Testis (tissue), 3 donors: ENCODE data around the gene SEMA3E. TPM values are rescaled to one million over a fixed set of nuclear protein-coding genes. Genes with fewer than 3 reads are reported as not detected.

ENCODE experiments used
- DNase-seq: peaks from one replicate; pipeline ENCODE4 v3.0.0-alpha.2; 2019
- H3K27ac ChIP-seq, 2 donors: fragments of 200-600 bp; sonication (generic); one replicate each; pipeline ENCODE4 v1.5.1; 2019
- H3K27me3 ChIP-seq: fragments of 200-600 bp; sonication (generic); one replicate; pipeline ENCODE4 v1.5.1; 2019
- H3K36me3 ChIP-seq: fragments of 200-600 bp; sonication (generic); one replicate; pipeline ENCODE4 v1.5.1; 2017; ENCODE audit warnings: low read depth; ENCODE audit errors: missing control alignments
- H3K4me1 ChIP-seq: fragments of 200-600 bp; sonication (generic); one replicate; pipeline ENCODE4 v1.5.1; 2019
- H3K4me3 ChIP-seq, 2 donors: fragments of 200-600 bp; sonication (generic); one replicate each; pipeline ENCODE4 v1.5.1; 2017 to 2019
- H3K9me3 ChIP-seq: fragments of 200-600 bp; sonication (generic); one replicate; pipeline ENCODE4 v1.5.1; 2017
- CTCF ChIP-seq, 3 experiments: fragments of 450-650 bp in 2 of 3; fragments of 200-600 bp in 1 of 3; sonication (generic) in 1 of 3; IDR thresholded peaks; one replicate each; pipeline ENCODE4 v1.5.1; 2016 to 2019; ENCODE audit warnings: antibody characterized with exemption in 3 of 3, mild to moderate bottlenecking in 2 of 3, moderate library complexity in 1 of 3
- POLR2A ChIP-seq: fragments of 450-650 bp; IDR thresholded peaks from one replicate; pipeline ENCODE4 v1.6.1; 2017; ENCODE audit warnings: antibody characterized with exemption, mild to moderate bottlenecking, moderate library complexity
- WGBS, 2 donors: methylation state at CpG; one replicate each; pipeline ENCODE4 v1.1.5; 2018; 5-methylcytosine and 5-hydroxymethylcytosine counted together
- intact Hi-C: fragments of 100-400 bp; cut with DNase I; formaldehyde crosslinking; loops from one replicate; pipeline ENCODE4 v1.15.1; 2023; ENCODE audit warnings: low total_unique reads
- polyA plus RNA-seq: library from polyadenylated mRNA; stranded (reverse); fragments of 350-450 nt; fragmentation: Illumina TruSeq; extraction: RNeasy Lipid Tissue Mini Kit (QIAGEN cat#74804); gene quantifications from one replicate; pipeline ENCODE4 v1.2.3, GENCODE V29; 2014; ENCODE audit warnings: low read depth, low replicate concordance; ENCODE audit not compliant: insufficient read depth
- total RNA-seq, 2 donors: library from RNA; depleted of rRNA; stranded (reverse); fragments of >200 nt; gene quantifications; one replicate each; pipeline ENCODE4 v1.2.3, GENCODE V29; 2016

SEMA3E gene
- total and polyA plus RNA-seq, 3 donors from 2014 or later: 0.19 to 0.47 (median 0.36) TPM

- intact Hi-C loops: no loop called here
- DNase-seq: no peak
- H3K4me3 ChIP-seq: no peak overlapping the region
- H3K27me3 ChIP-seq: no peaks in the 10 kb centered on the region
- H3K36me3 ChIP-seq: no peaks in the 10 kb centered on the region
- WGBS, 2 donors: 30 to 35% methylated on average over 8 of the region's 8 CpGs
- no peak for TF ChIP-seq POLR2A
- TF ChIP-seq CTCF (IDR thresholded peaks at IDR 0.05): no peak
- H3K4me1 ChIP-seq: no peaks in the 10 kb centered on the region
- no peak overlapping the region for H3K27ac ChIP-seq
- H3K9me3 ChIP-seq: no peaks in the 10 kb centered on the region
Measured at GRCh38 chr7:83362871-83363550, 285.9 kb downstream of the SEMA3E start.

- H3K4me3 ChIP-seq: no peak overlapping the region
- no peaks in the 10 kb centered on the region for H3K27me3 ChIP-seq
- no peaks in the 10 kb centered on the region for H3K9me3 ChIP-seq
- 61 to 74% methylated on average over 1 of the region's 1 CpG for WGBS, 2 donors
- intact Hi-C loops: no loop called here
- H3K4me1 ChIP-seq: no peaks in the 10 kb centered on the region
- H3K36me3 ChIP-seq: no peaks in the 10 kb centered on the region
- DNase-seq: no peak
- H3K27ac ChIP-seq: no peak overlapping the region
- no peak for TF ChIP-seq POLR2A
- TF ChIP-seq CTCF (IDR thresholded peaks at IDR 0.05): no peak
Measured at GRCh38 chr7:83359108-83359507, 289.8 kb downstream of the SEMA3E start.

- Histone ChIP-seq H3K4me3 (no peak overlapping the region), H3K4me1 (no peaks in the 10 kb centered on the region), H3K9me3 (no peaks in the 10 kb centered on the region), H3K36me3 (no peaks in the 10 kb centered on the region), H3K27me3 (no peaks in the 10 kb centered on the region), H3K27ac (no peak overlapping the region)
- TF ChIP-seq POLR2A (no peak), CTCF (IDR thresholded peaks at IDR 0.05) (no peak)
- 83 to 88% methylated on average over 3 of the region's 3 CpGs for WGBS, 2 donors
- no peak for DNase-seq
- intact Hi-C loops: no loop called here
Measured at GRCh38 chr7:83355143-83355542, 293.8 kb downstream of the SEMA3E start.

GRCh38 chr7:83347945-83348444 lies 300.9 kb downstream of the SEMA3E start:
- no peak for DNase-seq
- TF ChIP-seq CTCF (IDR thresholded peaks at IDR 0.05) (no peak), POLR2A (no peak)

GRCh38 chr7:83339907-83340306 lies 309.0 kb downstream of the SEMA3E start:
- no peak overlapping the region for H3K27ac ChIP-seq

More at GRCh38 chr7:83347945-83348444, 300.9 kb downstream of the SEMA3E start:
- 48 to 54% methylated on average over 5 of the region's 5 CpGs for WGBS, 2 donors
- no peaks in the 10 kb centered on the region for H3K36me3 ChIP-seq
- H3K9me3 ChIP-seq: no peaks in the 10 kb centered on the region
- no peaks in the 10 kb centered on the region for H3K4me1 ChIP-seq
- intact Hi-C loops: no loop called here
- no peak overlapping the region for H3K4me3 ChIP-seq
- H3K27ac ChIP-seq: no peak overlapping the region
- H3K27me3 ChIP-seq: no peaks in the 10 kb centered on the region

More at GRCh38 chr7:83339907-83340306, 309.0 kb downstream of the SEMA3E start:
- Histone ChIP-seq H3K27me3 (no peaks in the 10 kb centered on the region), H3K4me1 (no peaks in the 10 kb centered on the region), H3K36me3 (no peaks in the 10 kb centered on the region), H3K4me3 (no peak overlapping the region), H3K9me3 (no peaks in the 10 kb centered on the region)
- intact Hi-C loops: no loop called here
- 49 to 64% methylated on average over 2 of the region's 2 CpGs for whole genome bisulfite sequencing, 2 donors
- TF ChIP-seq POLR2A (no peak), CTCF (IDR thresholded peaks at IDR 0.05) (no peak)
- no peak for DNase-seq
